ENCODE data around the gene SLX9. TPM values are rescaled to one million over a fixed set of nuclear protein-coding genes. Genes with fewer than 3 reads are reported as not detected.

SLX9 gene
- total RNA-seq, 1 donor from 2014 or later = 38.8 TPM

GRCh38 chr21:44998621-44999427 lies 59.0 kb downstream of the SLX9 start:
- no peaks in the 10 kb centered on the region for H3K9me3 ChIP-seq (ENCODE audit: insufficient read depth, low read depth, low read length)
- Mint-ChIP-seq H3K4me1 (ENCODE audit: low read depth, unreplicated experiment) (no peaks in the 10 kb centered on the region), H3K27ac (ENCODE audit: unreplicated experiment) (no peak overlapping the region), H3K4me3 (ENCODE audit: unreplicated experiment) (no peak overlapping the region), H3K9me3 (ENCODE audit: unreplicated experiment) (no peaks in the 10 kb centered on the region), H3K27me3 (ENCODE audit: low read depth, unreplicated experiment) (peaks cover 22% of the 10 kb centered on the region), H3K36me3 (ENCODE audit: low read depth, unreplicated experiment) (peaks cover 2% of the 10 kb centered on the region)
- no peaks in the 10 kb centered on the region for H3K27me3 ChIP-seq (ENCODE audit: insufficient read depth, low read length)
- no peak for FAIRE-seq
- no peak for DNase-seq (ENCODE audit: low read depth)
- no peak overlapping the region for H3K9ac ChIP-seq (ENCODE audit: low read length)
- peaks cover 10% of the 10 kb centered on the region for H3K4me1 ChIP-seq (ENCODE audit: insufficient read depth, low read length)
- no peak overlapping the region for H3K4me2 ChIP-seq (ENCODE audit: low read length)
- H3K36me3 ChIP-seq (ENCODE audit: insufficient read depth, low read length) = no peaks in the 10 kb centered on the region
- no peak overlapping the region for H2AFZ ChIP-seq (ENCODE audit: low read depth, low read length)
- TF ChIP-seq CTCF (IDR thresholded peaks at IDR 0.05; ENCODE audit: insufficient read depth, low read depth, low read length) = no peak
- no peak for TF ChIP-seq EZH2 (IDR thresholded peaks at IDR 0.05; ENCODE audit: insufficient read depth, low read length)
- H3K27ac ChIP-seq (ENCODE audit: low read depth, low read length) = no peak overlapping the region
- no peaks in the 10 kb centered on the region for H4K20me1 ChIP-seq (ENCODE audit: insufficient read depth, low read length)
- no peak overlapping the region for H3K4me3 ChIP-seq (ENCODE audit: insufficient read depth, low read depth, low read length)
- no peaks in the 10 kb centered on the region for H3K79me2 ChIP-seq (ENCODE audit: insufficient read depth, low read length)

- no peak for FAIRE-seq
- no peak for TF ChIP-seq EZH2 (IDR thresholded peaks at IDR 0.05; ENCODE audit: insufficient read depth, low read length)
- no peak for TF ChIP-seq CTCF (IDR thresholded peaks at IDR 0.05; ENCODE audit: insufficient read depth, low read depth, low read length)
- H4K20me1 ChIP-seq (ENCODE audit: insufficient read depth, low read length) = no peaks in the 10 kb centered on the region
Observed at GRCh38 chr21:44999428-44999971, 59.7 kb downstream of the SLX9 start.

More at GRCh38 chr21:44999428-44999971, 59.7 kb downstream of the SLX9 start:
- Mint-ChIP-seq H3K27me3 (ENCODE audit: low read depth, unreplicated experiment) (peaks cover 18% of the 10 kb centered on the region), H3K4me3 (ENCODE audit: unreplicated experiment) (no peak overlapping the region), H3K4me1 (ENCODE audit: low read depth, unreplicated experiment) (no peaks in the 10 kb centered on the region), H3K9me3 (ENCODE audit: unreplicated experiment) (no peaks in the 10 kb centered on the region), H3K27ac (ENCODE audit: unreplicated experiment) (no peak overlapping the region), H3K36me3 (ENCODE audit: low read depth, unreplicated experiment) (peaks cover 2% of the 10 kb centered on the region)
- Histone ChIP-seq H3K79me2 (ENCODE audit: insufficient read depth, low read length) (no peaks in the 10 kb centered on the region), H3K4me3 (ENCODE audit: insufficient read depth, low read depth, low read length) (no peak overlapping the region), H3K9ac (ENCODE audit: low read length) (no peak overlapping the region), H3K27me3 (ENCODE audit: insufficient read depth, low read length) (no peaks in the 10 kb centered on the region), H3K4me2 (ENCODE audit: low read length) (no peak overlapping the region), H3K27ac (ENCODE audit: low read depth, low read length) (no peak overlapping the region), H2AFZ (ENCODE audit: low read depth, low read length) (no peak overlapping the region), H3K4me1 (ENCODE audit: insufficient read depth, low read length) (peaks cover 10% of the 10 kb centered on the region), H3K36me3 (ENCODE audit: insufficient read depth, low read length) (no peaks in the 10 kb centered on the region), H3K9me3 (ENCODE audit: insufficient read depth, low read depth, low read length) (no peaks in the 10 kb centered on the region)
- DNase-seq (ENCODE audit: low read depth) = no peak

Measured in astrocyte (in vitro differentiated cells and primary cell).